GM19193 (cell line): Measurements from ENCODE around the gene IGSF23.

Source experiments
- POLR2A ChIP-seq: IDR thresholded peaks from 4 replicates; pipeline ENCODE4 v1.6.1; 2011; ENCODE audit not compliant: insufficient read depth, insufficient read length; ENCODE audit errors: extremely low read depth

IGSF23 gene

DNA sequence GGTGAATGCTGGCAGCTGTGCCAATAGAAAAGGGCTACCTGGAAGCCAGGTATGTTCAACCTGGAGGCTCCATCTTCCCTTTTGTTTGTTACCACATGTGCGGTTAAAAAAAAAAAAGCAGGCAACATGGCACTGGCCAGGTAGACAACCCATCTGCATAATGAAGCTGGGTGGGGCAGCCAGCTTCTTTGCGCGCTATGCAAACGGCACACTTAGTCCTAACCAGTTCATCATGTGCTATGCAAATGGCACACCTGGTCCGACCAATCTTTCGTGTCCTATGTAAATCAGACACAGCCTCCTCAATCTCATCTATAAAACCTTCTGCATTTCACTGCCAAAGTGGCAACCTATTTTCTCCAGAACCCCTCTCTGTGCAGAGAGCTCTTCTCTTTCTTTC lies 11.3 kb upstream of the IGSF23 start:
- TF ChIP-seq POLR2A, result no peak

DNA sequence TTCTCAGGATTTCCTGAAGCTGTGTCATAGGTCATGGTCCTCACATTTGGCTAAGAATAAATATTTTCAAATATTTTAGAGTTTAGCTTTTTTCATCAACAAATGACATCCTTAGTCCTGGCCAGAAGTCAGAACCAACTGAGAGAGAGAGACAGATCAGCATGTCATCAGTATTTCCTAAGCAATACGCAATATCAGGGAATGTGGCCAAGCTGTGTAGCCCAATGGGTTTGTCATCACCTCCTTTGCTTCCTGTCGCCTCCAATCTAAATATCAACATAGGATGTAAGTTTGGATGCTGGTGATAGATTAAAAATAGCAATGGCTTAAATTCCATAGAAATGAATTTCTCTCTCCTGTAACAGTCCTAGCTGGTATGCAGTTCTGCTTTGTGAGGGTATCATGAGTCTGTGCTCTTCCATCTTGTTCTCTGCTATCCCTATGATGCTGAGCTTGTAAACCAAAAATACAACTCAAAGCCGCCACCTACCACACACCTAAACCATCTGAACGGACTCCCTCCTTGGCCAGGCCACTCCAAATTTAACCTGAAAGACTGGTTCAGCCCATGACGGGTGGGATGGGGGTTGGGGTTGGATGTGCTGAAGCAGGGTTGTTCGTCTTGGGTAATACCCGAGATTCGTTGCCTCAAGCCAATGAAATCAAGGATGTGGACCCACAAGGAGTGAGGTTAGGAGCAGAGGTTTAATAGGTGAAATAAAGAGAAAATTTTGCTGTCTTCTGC lies 10.0 kb upstream of the IGSF23 start:
- no peak for TF ChIP-seq POLR2A

DNA sequence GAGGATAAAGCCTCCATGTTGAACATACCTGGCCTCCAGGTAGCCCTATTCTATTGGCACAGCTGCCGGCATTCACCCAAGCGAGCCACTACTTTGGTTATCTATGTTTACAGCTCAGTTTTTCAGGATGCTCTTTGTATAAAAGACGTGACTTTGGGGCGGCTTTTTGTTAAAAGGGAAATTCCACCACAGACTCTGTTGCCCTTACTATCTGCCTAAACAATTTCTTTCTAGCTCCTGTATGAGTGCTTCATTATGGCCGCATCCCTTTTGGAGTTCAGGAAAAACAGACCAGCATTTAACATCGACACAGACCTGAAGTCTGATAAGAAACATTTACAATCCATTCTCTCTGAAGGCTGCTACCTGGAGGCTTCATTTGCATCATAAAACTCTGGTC lies 9.1 kb upstream of the IGSF23 start:
- no peak for TF ChIP-seq POLR2A

DNA sequence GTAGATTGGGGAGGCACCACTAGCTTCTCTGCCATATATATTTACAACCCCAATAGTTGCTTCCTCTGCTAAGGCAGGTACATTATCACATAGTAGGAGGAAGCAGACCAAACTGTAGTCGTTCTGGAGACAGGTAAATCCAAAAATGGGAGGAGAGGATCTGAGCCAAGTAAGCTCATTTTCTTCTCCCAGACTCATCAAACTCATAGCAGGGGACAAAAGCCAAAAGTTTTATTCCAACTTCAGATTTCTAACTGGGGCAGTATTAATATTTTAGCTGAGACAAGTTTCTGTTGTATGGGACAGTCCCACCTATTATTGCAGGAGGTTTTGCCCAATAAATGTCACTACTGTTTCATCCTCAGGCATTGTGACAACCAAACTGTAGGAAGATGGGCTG lies 7.8 kb upstream of the IGSF23 start:
- no peak for TF ChIP-seq POLR2A

- TF ChIP-seq POLR2A, result no peak
Observed at GRCh38 chr19:44607049-44607448, 6.3 kb upstream of the IGSF23 start.

- no peak for TF ChIP-seq POLR2A
Observed at GRCh38 chr19:44607917-44608316, 5.4 kb upstream of the IGSF23 start.

- no peak for TF ChIP-seq POLR2A
Observed at GRCh38 chr19:44608391-44608821, 5.0 kb upstream of the IGSF23 start.

DNA sequence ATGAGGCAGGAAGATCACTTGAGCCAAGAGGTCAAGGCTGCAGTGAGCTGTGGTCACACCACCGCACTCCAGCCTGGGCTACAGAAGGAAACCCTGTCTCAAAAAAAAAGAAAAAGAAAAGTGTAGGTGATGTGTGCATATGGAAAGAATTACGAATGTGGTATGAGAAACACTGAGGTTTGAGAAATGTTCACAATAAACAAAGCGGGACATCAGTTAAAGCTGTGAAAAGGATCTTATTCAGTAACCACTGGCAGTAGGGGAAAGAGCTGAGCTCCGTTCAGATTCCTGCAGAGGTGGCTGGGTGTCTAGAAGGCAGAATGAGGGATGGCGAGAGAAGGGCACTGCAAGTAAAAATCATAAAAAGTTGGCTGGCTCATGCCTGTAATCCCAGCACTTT lies 4.1 kb upstream of the IGSF23 start:
- TF ChIP-seq POLR2A, result no peak

DNA sequence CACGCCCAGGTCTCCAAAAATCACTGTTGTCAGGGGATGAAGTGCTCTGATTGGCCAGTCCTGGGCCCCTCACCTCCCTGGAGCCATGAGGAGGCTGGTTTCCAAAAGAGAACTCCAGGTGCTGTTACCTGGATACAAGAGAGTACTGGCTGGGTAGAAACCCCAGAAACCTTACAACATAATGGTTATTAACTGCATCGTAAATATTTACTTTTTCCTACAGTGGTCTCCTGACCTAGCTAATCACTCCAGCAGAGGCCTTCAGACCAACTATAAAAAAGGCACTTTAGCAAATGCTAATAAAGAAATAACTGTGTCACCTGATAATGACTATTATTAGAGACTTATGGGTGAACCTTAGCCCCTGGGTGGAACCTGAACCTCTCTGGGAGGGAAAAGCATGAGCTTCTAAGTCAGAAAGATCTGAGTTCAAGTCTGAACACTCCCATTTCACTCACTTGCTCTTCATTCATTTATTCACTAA lies 1.5 kb upstream of the IGSF23 start:
- TF ChIP-seq POLR2A, result no peak

DNA sequence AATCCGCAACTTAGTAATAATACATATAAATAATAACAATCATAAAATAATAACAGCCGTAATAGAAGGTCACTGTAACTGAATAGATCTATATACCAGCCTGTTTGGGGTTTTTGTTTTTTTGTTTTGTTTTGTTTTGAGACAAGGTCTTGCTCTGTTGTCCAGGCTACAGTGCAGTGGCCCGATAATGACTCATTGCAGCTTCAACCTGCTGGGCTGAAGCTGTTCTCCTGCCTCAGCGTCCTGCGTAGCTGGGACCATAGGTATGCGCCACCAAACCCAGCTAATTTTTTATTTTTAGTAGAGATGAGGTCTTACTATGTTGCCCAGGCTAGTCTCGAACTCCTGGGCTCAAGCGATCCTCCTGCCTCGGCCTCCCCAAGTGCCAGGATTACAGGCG lies 950 bp downstream of the IGSF23 start:
- no peak for TF ChIP-seq POLR2A

DNA sequence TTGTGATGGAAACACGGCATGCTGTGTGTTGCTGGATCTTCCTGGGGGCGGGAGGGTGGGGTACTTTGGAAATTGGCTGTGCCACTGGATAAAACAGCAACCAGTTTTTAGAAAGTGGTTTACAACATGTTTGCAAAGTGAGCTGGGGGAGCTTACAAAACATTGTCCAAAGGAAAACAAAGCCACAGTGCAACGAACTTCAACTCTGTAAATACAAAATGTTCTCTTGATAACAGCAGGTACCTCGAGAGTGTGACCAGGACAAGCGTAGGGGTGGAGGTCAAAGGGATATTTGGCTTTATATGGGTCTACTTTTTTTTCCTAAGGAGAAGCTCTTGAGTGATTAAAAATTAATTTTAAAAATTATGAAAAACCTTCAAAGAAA lies 2.5 kb downstream of the IGSF23 start:
- TF ChIP-seq POLR2A, result no peak

- TF ChIP-seq POLR2A, result no peak
Observed at GRCh38 chr19:44617110-44617880, 3.9 kb downstream of the IGSF23 start.

DNA sequence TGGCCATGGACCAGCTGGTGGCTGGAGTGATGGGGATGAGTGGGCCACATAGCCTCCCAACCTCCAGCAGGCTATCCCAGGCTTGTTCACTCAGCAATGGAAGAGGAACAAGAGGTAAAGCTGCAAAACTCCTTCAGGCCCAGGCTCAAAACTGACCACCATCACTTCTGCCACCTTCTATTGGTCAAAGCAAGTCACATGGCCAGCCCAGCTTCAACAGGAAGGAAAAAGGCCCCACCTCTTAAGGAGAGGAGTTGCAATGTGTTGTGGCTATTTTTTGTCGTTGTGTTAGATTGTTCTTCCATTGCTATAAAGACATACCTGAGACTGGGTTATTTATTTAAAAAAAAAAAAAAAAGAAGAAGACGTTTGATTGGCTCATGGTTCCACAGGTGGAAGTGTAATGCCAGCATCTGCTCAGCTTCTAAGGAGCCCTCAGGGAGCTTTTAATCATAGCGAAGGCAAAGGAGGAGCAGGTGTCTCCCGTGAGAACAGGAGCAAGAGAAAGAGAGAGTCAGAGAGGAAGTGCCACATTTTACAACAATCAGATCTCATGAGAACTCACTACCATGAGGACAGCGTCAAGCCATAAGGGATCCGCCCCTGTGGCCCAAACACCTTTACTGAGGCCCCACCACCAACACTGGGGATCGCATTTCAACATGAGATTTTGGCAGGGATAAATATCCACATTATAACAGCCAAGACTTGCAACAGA lies 5.4 kb downstream of the IGSF23 start:
- no peak for TF ChIP-seq POLR2A

DNA sequence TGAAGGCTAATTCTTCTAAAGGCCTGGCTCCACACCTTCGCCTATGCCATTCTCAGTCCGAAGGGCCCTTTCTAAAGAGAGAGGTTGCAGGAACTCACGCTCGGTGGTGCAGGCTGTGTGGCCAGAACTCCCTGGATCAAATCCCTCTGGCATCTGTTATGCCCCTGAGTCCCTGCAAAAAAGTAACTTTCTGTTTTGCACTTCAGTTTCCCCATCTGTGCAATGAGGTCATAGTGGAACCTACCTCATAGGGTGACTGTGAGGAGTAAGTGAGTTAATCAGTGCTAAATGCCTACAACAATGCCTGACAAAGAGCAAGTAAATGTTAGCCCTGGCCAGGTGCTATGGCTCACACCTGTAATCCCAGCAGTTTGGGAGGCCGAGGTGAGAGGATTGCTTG lies 7.3 kb downstream of the IGSF23 start:
- TF ChIP-seq POLR2A, result no peak

DNA sequence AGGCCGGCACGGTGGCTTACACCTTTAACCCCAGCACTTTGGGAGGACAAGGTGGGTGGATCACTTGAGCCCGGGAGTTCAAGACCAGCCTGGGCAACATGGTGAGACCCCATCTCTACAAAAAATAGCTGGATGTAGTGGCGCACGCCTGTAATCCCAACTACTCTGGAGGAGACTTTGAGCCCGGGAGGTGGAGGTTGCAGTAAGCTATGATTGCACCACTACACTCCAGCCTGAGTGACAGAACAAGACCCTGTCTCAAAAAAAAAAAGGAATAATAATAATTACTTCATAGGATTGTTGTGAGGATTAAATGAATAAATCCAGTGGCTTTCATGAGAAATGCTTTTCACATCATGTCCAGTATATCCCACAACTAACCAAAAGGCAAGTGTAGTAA lies 8.0 kb downstream of the IGSF23 start:
- no peak for TF ChIP-seq POLR2A

DNA sequence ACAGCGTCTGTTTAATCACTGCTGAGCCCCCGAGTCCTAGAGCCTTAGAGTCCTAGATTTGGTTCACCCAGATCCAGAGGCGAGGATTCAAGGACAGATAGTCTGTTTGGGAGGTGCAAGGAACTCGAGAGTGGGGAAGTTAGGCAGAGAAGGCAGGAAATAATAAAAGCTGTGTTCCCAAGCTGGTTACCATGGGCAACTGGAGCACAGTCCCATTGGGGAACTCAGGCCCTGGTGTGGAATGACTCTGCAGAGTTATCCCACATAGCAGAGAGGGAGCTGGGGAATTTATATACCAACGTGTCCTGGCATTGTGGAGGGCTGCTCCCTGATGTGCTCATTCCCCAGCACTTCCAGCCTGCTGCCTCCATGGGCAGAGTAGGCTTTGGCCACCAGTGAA lies 9.7 kb downstream of the IGSF23 start:
- no peak for TF ChIP-seq POLR2A

DNA sequence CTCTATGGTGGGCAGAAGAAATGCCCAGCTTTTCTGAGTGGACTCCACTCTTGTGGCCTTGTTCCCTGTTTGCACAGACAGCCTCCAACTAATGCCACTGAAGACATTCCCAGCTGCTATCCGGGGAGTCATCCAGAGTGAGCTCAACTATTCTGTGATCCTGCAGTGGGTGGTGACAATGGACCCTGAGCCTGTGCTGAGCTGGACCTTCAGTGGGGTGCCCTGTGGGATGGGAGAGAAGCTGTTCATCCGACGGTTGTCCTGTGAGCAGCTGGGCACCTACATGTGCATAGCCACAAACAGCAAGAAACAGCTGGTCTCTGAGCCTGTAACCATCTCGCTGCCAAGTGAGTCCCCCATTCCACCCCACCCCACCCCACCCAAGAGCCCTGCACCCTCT lies 10.3 kb downstream of the IGSF23 start:
- TF ChIP-seq POLR2A, result no peak
